Mesodermal cell (in vitro differentiated cells): ENCODE results near the gene VSTM4.

Source experiments
- H3K27ac ChIP-seq: 2 replicates; pipeline ENCODE4 v1.7.0; 2013; ENCODE audit warnings: mild to moderate bottlenecking, low read depth, low read length, moderate library complexity; ENCODE audit not compliant: severe bottlenecking
- H3K36me3 ChIP-seq: 2 replicates; pipeline ENCODE4 v1.7.1; 2013; ENCODE audit warnings: mild to moderate bottlenecking, low read length, moderate library complexity; ENCODE audit not compliant: control insufficient read depth, insufficient read depth
- H3K4me1 ChIP-seq: one replicate; pipeline ENCODE4 v1.7.1; 2013; ENCODE audit warnings: mild to moderate bottlenecking, low read length; ENCODE audit not compliant: insufficient read depth, control insufficient read depth, poor library complexity, severe bottlenecking
- H3K4me3 ChIP-seq: 2 replicates; pipeline ENCODE4 v1.7.0; 2013; ENCODE audit warnings: low read length, control low read depth, mild to moderate bottlenecking; ENCODE audit not compliant: insufficient read depth, poor library complexity, severe bottlenecking; ENCODE audit errors: extremely low read depth
- H3K9me3 ChIP-seq: 2 replicates; pipeline ENCODE4 v1.7.1; 2013; ENCODE audit warnings: mild to moderate bottlenecking, low read length, moderate library complexity; ENCODE audit not compliant: control insufficient read depth
- WGBS, 2 experiments: methylation state at CpG; one replicate each; pipeline ENCODE4 v1.1.5; 2013; ENCODE audit warnings: missing lambda C conversion rate in 2 of 2; ENCODE audit not compliant: insufficient coverage in 2 of 2; 5-methylcytosine and 5-hydroxymethylcytosine counted together

The VSTM4 gene

GRCh38 chr10:48983648-48984351 is 131.5 kb downstream of the VSTM4 start:
- Histone ChIP-seq H3K36me3 (no peaks in the 10 kb centered on the region), H3K9me3 (no peaks in the 10 kb centered on the region), H3K4me1 (no peaks in the 10 kb centered on the region), H3K4me3 (no peak overlapping the region), H3K27ac (no peak overlapping the region)
- 71 to 92% methylated on average over 1 to 3 of the region's 5 CpGs for WGBS, 2 experiments

GRCh38 chr10:48982584-48982983 is 132.7 kb downstream of the VSTM4 start:
- no peak overlapping the region for H3K4me3 ChIP-seq
- WGBS, 2 experiments, result 83 to 100% methylated on average over 2 of the region's 5 CpGs
- H3K36me3 ChIP-seq, result no peaks in the 10 kb centered on the region
- H3K9me3 ChIP-seq, result no peaks in the 10 kb centered on the region
- no peaks in the 10 kb centered on the region for H3K4me1 ChIP-seq
- H3K27ac ChIP-seq, result no peak overlapping the region

- H3K4me3 ChIP-seq, result no peak overlapping the region
- no peaks in the 10 kb centered on the region for H3K4me1 ChIP-seq
- WGBS, 2 experiments, result 31% methylated on average over 10 of the region's 12 CpGs
- no peaks in the 10 kb centered on the region for H3K36me3 ChIP-seq
- H3K9me3 ChIP-seq, result no peaks in the 10 kb centered on the region
- H3K27ac ChIP-seq, result no peak overlapping the region
These were observed 133.9 kb downstream of the VSTM4 start for GRCh38 chr10:48981310-48981907.

DNA sequence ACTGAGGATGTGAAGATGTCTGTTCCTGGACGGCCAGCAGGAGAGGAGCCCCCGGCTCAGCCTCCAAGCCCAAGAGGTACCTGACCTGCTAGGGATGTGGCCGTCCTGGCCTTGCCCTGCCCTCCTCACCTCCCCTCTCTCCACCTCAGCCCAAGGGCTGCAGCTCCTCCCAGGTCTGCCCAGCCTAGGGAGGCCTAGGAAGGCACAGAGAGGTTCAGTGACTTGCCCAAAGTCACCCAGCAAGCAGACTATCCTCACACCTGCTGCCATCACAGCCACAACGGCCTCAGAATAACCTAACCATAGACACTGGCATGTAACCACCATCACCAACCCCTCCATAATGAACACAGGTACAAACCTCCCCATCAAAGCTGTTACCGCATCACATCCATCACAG is 137.0 kb downstream of the VSTM4 start:
- Histone ChIP-seq H3K4me1 (no peaks in the 10 kb centered on the region), H3K9me3 (no peaks in the 10 kb centered on the region)
- WGBS, 2 experiments, result 64 to 66% methylated on average over 2 to 4 of the region's 5 CpGs

DNA sequence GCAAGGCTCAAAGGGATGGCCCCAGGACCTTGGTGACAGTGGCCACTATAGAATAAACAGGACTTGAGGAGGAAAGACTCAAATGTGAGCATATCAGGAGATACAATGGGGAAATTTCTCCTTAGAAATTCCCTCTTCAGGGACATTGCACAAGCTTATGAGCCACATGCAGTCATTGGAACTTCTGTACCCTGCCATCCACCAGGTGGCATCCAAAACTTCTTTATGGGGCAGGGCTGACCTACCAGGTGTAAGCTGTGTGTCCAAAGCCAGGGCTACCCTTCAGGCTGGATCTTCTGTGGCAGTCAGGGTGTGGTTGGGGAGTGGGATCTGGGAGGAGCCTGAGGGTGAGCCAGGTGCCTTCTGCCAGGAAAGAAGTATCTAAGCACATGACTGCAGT is 139.1 kb downstream of the VSTM4 start:
- H3K36me3 ChIP-seq, result no peaks in the 10 kb centered on the region
- no peak overlapping the region for H3K4me3 ChIP-seq
- H3K27ac ChIP-seq, result no peak overlapping the region
- no peaks in the 10 kb centered on the region for H3K9me3 ChIP-seq
- H3K4me1 ChIP-seq, result no peaks in the 10 kb centered on the region

More for the DNA sequence above, 137.0 kb downstream of the VSTM4 start:
- Histone ChIP-seq H3K27ac (no peak overlapping the region), H3K4me3 (no peak overlapping the region), H3K36me3 (no peaks in the 10 kb centered on the region)

DNA sequence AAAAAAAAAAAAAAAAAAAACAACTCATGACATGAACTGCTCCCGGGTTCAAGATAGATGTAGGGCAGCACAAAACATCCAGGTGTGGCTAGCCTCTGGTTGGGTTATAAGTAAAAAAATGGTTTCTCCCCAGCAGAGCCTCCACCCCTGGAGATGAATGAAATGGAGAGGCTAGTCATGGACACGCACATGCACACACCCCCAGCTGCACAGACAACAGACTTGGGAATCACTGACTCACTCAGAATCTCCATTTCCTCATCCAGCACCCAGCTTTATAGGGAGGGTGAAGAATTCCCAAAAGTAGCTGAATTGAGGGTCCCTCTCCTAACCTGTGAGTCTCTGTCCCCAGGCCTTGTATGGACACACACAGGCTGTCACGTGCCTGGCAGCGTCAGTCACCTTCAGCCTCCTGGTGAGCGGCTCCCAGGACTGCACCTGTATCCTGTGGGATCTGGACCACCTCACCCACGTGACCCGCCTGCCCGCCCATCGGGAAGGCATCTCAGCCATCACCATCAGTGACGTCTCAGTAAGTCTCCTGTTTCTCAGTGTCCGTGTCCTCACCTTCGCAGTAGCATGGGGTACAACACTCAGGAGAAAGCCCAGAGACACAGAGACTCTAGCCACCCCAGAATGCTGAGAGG is 140.7 kb downstream of the VSTM4 start:
- Histone ChIP-seq H3K36me3 (no peaks in the 10 kb centered on the region), H3K4me1 (no peaks in the 10 kb centered on the region), H3K4me3 (no peak overlapping the region), H3K9me3 (no peaks in the 10 kb centered on the region), H3K27ac (no peak overlapping the region)
- WGBS, 2 experiments, result 90 to 92% methylated on average over 10 to 11 of the region's 12 CpGs

DNA sequence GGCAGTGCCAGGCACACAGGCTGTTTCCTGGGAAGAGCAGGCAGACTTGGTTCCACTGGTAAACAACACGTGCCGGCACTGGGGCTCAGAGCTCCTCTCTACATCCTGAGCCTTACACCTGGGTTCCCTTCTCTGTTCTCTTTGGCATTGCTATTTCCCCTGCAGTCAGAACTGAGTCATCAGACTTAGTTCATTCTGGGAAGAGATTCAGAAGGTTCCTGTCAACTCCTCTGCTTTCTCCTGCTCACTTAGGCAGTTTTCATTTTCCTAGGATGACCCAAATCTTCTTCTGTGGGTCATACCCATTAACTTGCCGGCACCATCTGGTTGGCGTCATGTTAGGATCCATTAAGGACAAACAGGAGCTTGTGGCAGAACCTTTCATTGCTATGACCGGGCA is 142.3 kb downstream of the VSTM4 start:
- no peaks in the 10 kb centered on the region for H3K9me3 ChIP-seq
- H3K36me3 ChIP-seq, result no peaks in the 10 kb centered on the region
- H3K4me3 ChIP-seq, result no peak overlapping the region
- no peaks in the 10 kb centered on the region for H3K4me1 ChIP-seq
- WGBS, 2 experiments, result 92 to 98% methylated on average over 4 to 5 of the region's 5 CpGs
- no peak overlapping the region for H3K27ac ChIP-seq

DNA sequence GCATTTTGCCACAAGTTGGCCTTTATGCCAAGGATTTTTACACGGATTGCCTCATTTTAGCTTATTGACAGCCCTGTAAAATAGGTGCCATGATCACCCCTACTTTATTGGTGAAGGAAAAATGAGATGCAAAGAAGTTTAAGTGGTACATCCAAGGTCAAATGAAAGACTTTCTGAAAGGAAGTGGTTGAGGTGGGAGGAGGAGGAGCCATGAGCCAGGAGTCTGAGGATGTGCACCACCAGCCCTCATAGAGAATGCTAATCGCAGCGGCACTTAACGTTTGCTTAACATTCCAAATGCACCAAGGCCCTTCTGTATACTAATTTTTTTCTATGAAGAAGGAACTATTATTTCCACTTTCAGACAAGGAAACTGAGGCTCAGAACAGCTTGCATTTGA is 144.7 kb downstream of the VSTM4 start:
- Histone ChIP-seq H3K36me3 (no peaks in the 10 kb centered on the region), H3K27ac (no peak overlapping the region), H3K4me1 (no peaks in the 10 kb centered on the region), H3K4me3 (no peak overlapping the region), H3K9me3 (no peaks in the 10 kb centered on the region)
- WGBS, 2 experiments, result no CpG with 5 or more reads among the region's 4 CpGs

- no peaks in the 10 kb centered on the region for H3K4me1 ChIP-seq
- H3K36me3 ChIP-seq, result no peaks in the 10 kb centered on the region
- no peak overlapping the region for H3K4me3 ChIP-seq
- H3K27ac ChIP-seq, result no peak overlapping the region
- no peaks in the 10 kb centered on the region for H3K9me3 ChIP-seq
- WGBS, 2 experiments, result 90 to 97% methylated on average over 5 to 14 of the region's 14 CpGs
These were observed 145.3 kb downstream of the VSTM4 start for GRCh38 chr10:48970046-48970445.

DNA sequence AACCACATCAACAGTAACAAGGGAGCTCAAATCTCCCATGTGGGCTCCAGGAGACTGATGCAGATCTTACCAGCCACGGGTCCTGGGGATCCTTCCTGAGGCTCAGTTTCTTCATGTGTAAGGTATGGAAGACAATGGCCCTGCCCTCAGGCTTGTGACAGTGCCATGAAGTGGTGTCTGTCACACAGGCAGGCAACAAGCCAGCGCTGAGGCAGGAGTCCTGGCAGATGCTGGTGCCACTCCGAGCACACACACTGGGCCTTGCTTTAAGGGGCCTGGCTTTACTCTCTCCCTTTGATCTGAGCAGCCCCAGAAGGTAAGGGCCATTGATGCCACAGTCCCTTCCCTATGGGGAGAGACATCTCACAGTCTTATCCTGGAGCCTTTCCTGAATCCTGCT is 147.3 kb downstream of the VSTM4 start:
- WGBS, 2 experiments, result 85 to 91% methylated on average over 3 of the region's 3 CpGs
- H3K9me3 ChIP-seq, result no peaks in the 10 kb centered on the region

DNA sequence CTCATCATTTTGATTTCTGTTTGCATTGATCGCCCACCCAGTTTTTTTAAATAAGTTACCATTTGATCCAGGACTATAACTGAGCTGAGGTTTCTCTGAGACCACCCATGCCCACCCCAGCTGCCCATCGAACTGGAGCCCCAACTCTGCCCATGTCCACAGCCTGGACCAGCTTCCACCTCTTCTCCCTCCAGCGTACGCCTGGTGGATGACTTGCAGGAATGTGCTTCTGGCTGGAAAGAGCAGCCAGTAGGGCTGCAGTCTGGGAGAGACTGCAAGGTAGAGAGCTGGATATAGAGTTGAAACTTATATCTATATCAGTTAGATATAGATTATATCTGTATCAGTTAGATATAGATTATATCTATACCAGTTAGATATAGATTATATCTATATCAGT is 149.9 kb downstream of the VSTM4 start:
- H3K4me1 ChIP-seq, result no peaks in the 10 kb centered on the region
- H3K9me3 ChIP-seq, result no peaks in the 10 kb centered on the region
- WGBS, 2 experiments, result 75 to 77% methylated on average over 1 to 2 of the region's 4 CpGs
- no peak overlapping the region for H3K27ac ChIP-seq
- no peak overlapping the region for H3K4me3 ChIP-seq
- H3K36me3 ChIP-seq, result no peaks in the 10 kb centered on the region

More for the DNA sequence above, 147.3 kb downstream of the VSTM4 start:
- Histone ChIP-seq H3K4me1 (no peaks in the 10 kb centered on the region), H3K27ac (no peak overlapping the region), H3K36me3 (no peaks in the 10 kb centered on the region), H3K4me3 (no peak overlapping the region)
